ENCODE measurements around the gene CNOT4.

The CNOT4 gene, protein sequence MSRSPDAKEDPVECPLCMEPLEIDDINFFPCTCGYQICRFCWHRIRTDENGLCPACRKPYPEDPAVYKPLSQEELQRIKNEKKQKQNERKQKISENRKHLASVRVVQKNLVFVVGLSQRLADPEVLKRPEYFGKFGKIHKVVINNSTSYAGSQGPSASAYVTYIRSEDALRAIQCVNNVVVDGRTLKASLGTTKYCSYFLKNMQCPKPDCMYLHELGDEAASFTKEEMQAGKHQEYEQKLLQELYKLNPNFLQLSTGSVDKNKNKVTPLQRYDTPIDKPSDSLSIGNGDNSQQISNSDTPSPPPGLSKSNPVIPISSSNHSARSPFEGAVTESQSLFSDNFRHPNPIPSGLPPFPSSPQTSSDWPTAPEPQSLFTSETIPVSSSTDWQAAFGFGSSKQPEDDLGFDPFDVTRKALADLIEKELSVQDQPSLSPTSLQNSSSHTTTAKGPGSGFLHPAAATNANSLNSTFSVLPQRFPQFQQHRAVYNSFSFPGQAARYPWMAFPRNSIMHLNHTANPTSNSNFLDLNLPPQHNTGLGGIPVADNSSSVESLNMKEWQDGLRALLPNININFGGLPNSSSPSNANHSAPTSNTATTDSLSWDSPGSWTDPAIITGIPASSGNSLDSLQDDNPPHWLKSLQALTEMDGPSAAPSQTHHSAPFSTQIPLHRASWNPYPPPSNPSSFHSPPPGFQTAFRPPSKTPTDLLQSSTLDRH

DNA sequence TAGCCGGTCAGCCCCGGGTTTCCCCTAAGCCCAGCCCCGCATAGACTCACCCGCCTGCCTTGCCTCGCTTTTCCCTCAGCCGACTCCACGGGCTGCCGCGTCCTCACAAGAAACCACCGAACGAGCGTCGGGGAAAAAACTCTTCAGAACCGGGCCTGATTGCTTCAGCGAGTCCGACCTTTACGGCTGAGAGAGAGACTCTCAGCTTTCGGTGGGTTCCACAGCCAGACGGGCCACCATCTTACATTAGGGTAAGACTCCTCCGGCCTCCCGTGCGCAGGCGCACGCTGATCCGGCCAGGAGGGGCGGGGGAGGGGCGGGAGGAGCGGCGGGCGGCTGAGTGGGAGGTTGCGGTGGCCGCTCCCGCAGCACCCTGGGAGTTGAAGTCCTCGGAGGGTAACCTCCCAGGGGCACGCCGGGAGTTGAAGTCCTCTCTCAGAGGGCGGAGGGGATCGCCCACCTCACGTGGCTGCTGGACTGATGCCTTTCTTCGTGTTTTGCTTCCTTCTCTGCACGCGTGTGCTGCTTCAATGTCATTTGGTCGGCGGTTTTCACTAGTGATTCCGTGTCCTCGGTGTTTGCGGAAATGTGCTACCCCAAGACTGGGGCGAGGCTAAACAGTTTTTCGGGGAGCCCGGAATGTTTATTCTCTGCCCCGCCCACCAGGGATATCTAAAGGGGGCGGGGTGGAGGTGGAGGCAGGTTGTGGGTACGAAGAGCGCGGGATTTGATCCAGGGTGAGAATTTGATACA lies at the start of gene CNOT4:
CNOT4 (minus strand) TSS at position 264 of the 753 bp plus-strand sequence. CDS start 71,771 bp downstream, outside the sequence.
- peak; percentile 62 for DNase-seq (ENCODE audit: low read depth)

DNA sequence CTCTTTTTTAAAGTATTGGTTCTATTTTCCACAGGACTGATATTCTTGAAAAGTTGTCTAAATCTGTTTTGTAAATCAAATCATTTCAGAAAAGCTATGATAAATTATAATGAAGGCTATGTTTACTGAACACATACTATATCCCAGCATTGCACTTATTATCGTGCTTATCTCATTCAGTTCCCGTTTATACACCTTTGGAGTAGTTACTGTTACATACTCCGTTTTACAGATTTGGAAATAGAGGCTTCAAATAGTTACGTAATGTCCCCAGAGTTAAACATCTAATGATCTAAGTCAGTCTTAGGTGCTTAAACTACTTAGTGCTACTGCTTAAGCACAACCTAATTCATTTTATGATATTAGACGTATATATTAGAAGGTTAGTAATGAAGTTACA lies 49.0 kb upstream of the CNOT4 start:
- DNase-seq (ENCODE audit: low read depth), result no peak

GRCh38 chr7:135558337-135558767 lies 48.5 kb upstream of the CNOT4 start:
- peak; percentile 16 for DNase-seq (ENCODE audit: low read depth)

DNA sequence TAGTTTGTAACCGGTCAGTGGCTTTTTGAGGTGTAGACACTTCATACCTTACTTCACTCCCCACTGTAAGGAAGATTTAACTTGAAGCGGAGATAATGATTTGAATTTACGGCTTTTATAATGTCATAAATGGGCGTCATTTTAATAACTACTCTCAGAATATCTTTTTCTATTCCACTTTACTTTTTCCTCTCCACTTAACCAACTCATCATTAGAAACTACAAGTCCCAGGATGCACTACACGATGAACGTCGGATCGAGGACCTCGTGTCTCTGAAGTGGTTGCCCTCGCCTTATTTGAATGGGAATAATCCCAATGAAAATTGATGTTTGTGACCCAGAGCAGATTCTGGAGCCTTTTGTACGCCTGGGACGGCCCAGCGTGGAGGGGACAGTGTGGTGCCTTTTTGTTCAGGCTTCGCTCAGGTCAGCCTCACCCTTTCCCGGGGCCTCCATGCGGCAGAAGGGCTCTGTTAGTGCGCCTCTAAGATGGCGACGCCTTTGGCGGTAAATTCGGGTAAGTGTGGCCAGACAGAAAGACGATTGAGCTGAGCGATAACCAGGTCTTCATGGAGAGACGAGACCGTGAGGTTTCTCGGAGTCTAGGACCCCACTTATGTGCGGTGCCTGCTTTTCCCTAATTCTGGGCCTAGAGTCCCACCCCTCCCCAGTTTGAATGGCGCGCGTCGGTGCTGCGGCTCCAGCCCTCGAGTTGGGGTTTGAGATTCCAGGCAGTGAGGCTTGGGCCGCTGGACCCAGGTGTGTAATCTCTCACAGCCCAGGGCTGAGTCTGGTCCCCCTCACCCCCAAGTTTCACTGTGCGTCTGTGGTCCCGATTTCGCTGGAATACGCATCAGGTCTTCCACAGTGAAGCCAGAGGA lies 47.8 kb upstream of the CNOT4 start, which contains the start of gene NUP205:
NUP205 (plus strand) TSS at position 463 of the 882 bp plus-strand sequence; CDS start at position 491, 28 bp downstream.
- peak; percentile 63 for DNase-seq (ENCODE audit: low read depth)

DNA sequence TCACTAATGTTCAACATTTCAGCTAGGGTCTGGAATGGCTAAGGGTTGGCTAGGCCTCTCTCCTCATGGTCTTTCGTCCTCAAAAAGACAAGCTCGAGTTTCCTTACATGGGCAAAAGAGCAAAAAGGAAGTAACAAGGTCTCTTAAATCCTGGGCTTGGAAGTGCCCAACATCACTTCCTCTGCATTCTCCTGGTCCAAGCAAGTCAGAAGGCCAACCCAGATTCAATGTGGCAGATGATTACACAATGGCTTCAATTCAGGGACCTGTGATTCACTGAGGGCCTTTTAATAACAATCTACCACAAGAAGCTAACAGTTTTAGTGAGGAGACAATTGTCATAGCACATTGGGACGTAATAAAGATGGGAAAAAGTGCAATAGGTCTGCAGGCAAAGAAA lies 43.4 kb upstream of the CNOT4 start:
- DNase-seq (ENCODE audit: low read depth), result no peak

DNA sequence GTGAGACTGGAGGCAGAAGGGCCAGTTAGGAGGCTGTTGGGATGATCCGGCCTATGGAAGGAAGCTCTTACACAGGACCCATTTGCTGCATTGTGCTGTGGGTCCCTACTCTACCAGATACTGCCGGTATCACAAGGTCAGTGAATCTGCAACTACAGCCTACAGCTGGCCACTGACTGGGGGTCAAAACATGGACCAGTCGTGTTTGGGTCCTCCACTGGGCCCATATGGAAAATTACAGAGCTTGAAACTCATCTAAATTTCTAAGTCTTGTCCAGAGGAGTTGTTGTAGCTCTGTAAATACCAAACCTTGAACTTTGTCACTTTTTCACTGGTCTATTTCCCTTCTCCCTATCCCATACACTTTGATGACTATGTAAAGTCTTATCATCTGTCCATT lies 42.2 kb upstream of the CNOT4 start:
- no peak for DNase-seq (ENCODE audit: low read depth)

GRCh38 chr7:135550196-135550595 lies 40.3 kb upstream of the CNOT4 start:
- DNase-seq (ENCODE audit: low read depth), result no peak

DNA sequence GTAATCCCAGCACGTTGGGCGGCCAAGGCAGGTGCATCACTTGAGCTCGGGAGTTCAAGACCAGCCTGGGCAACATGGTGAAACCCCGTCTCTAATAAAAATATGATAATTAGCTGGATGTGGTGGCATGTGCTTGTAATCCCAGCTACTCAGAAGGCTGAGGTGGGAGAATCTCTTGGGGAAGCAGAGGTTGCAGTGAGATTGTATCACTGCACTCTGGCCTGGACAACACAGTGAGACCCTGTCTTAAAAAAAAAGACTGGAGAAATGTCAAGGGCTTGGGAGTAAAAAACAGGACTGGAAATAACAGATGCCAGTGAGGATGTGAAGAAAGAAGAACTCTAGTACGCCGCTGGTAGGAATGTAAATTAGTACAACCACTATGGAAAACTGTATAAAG lies 31.1 kb upstream of the CNOT4 start:
- DNase-seq (ENCODE audit: low read depth), result no peak

DNA sequence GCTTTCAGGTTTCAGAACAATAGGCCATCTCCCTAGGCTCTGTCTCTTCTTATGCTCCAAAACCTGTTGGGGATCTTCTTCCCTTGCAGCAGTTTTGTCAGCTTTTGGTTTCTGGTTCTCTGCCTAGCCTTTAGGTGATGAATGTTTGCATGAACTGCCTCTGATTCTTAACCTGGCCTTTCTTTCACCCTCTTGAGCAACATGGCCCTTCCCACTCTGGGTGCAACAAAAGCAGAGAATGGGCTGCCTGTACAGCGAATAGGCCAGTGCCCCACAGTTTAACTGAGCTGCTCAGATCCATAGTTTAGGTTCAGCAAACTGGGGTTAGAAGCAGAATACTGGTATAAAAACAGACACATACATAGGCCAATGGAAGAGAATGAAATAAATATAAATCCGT lies 29.7 kb upstream of the CNOT4 start:
- no peak for DNase-seq (ENCODE audit: low read depth)

- no peak for DNase-seq (ENCODE audit: low read depth)
These were observed 28.5 kb upstream of the CNOT4 start for GRCh38 chr7:135538376-135538775.

- DNase-seq (ENCODE audit: low read depth), result no peak
These were observed 28.0 kb upstream of the CNOT4 start for GRCh38 chr7:135537905-135538304.

DNA sequence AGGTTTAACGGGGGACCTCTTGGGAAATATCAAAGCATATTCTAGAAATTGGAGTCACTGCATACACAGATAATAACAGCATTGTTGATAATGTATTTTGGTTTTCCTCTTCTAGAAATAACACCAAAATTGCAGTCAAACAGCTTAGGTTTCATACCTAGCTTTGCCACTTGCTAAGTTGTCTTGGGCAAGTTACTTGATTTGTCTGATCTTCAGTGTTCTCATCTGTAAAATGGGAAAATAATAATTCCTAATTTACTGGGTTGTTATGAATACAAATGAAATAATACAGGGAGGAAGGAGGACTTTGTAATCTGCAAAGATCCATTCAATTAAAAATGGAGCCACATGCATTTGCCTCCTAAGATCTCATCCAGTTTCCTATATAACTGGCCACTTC lies 27.6 kb upstream of the CNOT4 start:
- no peak for DNase-seq (ENCODE audit: low read depth)

DNA sequence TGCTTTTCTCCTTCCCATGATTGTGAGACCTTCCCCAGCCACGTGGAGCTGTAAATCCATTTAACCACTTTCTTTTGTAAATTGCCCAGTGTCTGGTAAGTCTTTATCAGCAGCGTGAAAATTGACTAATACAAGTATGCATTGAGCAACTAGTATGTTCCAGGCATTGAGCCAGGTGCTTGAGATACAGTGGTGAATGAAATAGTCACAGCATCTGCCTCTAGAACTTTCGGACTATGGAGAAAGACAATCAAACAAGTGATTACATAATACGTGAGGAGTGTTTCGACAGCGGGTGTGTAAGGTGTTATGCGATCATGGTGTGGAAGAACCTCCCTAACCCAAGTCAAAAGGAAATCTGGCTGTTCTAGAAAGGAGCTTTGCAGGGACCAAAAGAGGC lies 26.2 kb upstream of the CNOT4 start:
- peak; percentile 10 for DNase-seq (ENCODE audit: low read depth)

DNA sequence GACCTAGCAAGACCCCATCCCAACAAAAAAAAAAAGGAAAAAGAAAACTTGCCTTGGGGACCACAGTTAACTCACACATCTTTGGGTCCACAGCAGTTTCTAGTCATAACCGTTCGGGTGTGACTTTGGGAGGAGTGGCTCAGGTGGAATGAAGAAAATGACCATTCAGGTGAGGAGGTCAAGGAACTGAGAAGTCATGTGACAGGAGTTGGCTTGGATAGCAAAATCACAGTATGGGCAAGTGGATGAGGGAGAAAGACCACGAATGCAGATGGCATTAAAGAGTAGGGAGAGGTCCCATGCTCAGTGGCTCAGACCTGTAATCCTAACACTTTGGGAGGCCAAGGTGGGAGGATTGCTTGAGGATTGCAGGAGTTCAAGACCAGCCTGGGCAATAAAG lies 17.1 kb upstream of the CNOT4 start:
- DNase-seq (ENCODE audit: low read depth), result no peak

GRCh38 chr7:135525426-135525825 lies 15.5 kb upstream of the CNOT4 start:
- DNase-seq (ENCODE audit: low read depth), result no peak

DNA sequence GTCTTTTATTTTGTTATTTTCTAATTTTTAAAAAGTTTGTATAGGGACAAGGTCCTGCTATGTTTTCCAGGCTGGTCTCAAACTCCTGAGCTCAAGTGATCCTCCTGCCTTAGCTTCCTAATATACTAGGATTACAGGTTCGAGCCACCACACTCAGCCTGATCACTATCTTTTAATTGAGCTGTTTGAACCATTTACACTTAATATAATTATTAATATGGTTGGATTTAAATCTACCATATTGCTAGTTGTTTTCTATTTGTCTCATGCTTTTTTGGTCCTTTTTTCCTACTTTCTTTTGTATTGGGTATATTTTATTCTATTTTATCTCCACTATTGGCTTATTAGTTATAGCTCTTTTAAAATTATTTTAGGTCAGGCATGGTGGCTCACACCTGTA lies 13.2 kb upstream of the CNOT4 start:
- no peak for DNase-seq (ENCODE audit: low read depth)

- no peak for DNase-seq (ENCODE audit: low read depth)
These were observed 12.6 kb upstream of the CNOT4 start for GRCh38 chr7:135522509-135522908.

GRCh38 chr7:135519871-135520270 lies 10.0 kb upstream of the CNOT4 start:
- DNase-seq (ENCODE audit: low read depth), result no peak

DNA sequence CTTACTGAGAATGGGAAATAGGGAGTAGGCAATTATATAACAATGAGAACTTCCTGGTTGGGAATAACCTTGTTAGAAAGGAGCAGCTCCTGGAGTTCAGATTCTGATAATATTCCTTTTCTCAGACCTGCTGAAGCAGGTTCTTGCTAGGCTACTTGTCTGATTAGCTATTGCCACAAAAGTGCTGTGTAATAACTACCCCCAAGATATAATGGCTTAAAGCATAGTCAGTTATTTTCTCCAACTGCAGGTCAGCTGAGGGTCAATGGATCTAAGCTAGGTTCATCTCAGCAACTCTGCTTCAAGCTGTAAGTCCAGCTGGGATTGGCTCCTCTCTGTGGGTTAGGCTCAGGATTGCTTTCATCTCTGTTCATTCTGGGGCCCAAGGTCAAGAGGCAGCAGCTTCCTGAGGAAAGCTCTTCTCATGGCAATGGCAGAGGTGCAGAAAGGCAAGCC lies 9.4 kb upstream of the CNOT4 start:
- no peak for DNase-seq (ENCODE audit: low read depth)

- DNase-seq (ENCODE audit: low read depth), result no peak
These were observed 8.8 kb upstream of the CNOT4 start for GRCh38 chr7:135518748-135519147.

- DNase-seq (ENCODE audit: low read depth), result no peak
These were observed 7.2 kb upstream of the CNOT4 start for GRCh38 chr7:135517060-135517459.

All from HS-5 (cell line).